GM13976 (cell line): Measurements from ENCODE around the gene KY.

ENCODE experiments used
- DNase-seq: peaks from one replicate; pipeline ENCODE4 v3.0.0; 2012; ENCODE audit warnings: low spot score
- in situ Hi-C: fragments of 300-500 bp; cut with MboI; formaldehyde crosslinking; loops from one replicate; pipeline ENCODE4 v1.12.0; 2022; ENCODE audit warnings: low sequenced_read_pairs, mixed read lengths, inconsistent platforms; ENCODE audit not compliant: unreplicated experiment
- TF ChIP-seq, protein P1 (sequence below): IDR thresholded peaks from 2 replicates; pipeline ENCODE4 v1.5.1; 2012; ENCODE audit warnings: borderline replicate concordance, mild to moderate bottlenecking; ENCODE audit not compliant: insufficient read depth; ENCODE audit errors: extremely low read depth, missing control alignments, control extremely low read depth

The KY gene

GRCh38 chr3:134628884-134629283, 21.9 kb downstream of the KY start:
- no peak for DNase-seq
- TF ChIP-seq, protein P1, sequence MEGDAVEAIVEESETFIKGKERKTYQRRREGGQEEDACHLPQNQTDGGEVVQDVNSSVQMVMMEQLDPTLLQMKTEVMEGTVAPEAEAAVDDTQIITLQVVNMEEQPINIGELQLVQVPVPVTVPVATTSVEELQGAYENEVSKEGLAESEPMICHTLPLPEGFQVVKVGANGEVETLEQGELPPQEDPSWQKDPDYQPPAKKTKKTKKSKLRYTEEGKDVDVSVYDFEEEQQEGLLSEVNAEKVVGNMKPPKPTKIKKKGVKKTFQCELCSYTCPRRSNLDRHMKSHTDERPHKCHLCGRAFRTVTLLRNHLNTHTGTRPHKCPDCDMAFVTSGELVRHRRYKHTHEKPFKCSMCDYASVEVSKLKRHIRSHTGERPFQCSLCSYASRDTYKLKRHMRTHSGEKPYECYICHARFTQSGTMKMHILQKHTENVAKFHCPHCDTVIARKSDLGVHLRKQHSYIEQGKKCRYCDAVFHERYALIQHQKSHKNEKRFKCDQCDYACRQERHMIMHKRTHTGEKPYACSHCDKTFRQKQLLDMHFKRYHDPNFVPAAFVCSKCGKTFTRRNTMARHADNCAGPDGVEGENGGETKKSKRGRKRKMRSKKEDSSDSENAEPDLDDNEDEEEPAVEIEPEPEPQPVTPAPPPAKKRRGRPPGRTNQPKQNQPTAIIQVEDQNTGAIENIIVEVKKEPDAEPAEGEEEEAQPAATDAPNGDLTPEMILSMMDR, result no peak
- in situ Hi-C loops, result no loop called here

GRCh38 chr3:134627831-134628230, 23.0 kb downstream of the KY start:
- DNase-seq, result no peak
- TF ChIP-seq, protein P1, result no peak
- in situ Hi-C loops, result no loop called here

DNA sequence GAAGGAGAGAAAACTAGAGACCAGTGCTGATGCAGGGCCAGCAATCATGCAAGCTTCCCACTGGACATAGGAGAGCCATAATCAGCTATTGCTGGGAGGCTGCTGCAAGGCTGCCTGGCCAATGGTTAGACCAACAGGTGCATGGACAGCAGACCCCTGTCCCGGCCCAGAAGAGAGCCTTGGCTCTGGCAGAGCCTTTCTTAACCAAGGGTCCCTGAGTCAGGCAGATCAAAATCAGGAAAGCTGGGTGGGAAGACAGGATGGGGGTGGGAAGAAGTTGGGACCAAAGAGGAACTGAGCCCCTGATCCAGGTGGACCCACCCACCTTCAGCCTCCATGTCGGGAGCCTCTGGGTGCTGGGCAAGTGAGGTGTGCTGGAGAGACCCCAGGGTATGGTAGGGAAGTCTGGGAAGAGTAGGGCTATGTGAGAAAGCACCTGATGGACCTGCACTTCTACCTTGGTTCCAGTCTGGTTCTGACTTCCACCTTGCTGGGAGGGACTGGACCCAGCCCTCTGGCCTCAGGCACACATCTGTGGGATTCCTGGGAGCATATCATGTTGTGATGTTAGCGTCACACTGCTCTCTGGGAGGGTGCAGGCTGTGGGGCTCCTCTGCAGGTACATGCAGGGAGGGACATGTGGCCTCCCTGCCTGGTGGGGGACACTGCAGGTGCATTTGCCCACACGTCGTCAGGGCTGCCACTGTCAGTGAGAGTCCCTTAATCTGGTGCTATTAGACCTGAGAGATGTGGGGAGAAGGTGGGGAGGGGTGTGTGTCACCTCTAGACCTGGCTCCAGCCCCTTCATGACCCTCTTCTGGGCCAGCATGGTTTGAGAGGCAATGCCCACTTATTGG, 24.7 kb downstream of the KY start:
- TF ChIP-seq, protein P1, result no peak
- no peak for DNase-seq
- in situ Hi-C loops, result no loop called here

DNA sequence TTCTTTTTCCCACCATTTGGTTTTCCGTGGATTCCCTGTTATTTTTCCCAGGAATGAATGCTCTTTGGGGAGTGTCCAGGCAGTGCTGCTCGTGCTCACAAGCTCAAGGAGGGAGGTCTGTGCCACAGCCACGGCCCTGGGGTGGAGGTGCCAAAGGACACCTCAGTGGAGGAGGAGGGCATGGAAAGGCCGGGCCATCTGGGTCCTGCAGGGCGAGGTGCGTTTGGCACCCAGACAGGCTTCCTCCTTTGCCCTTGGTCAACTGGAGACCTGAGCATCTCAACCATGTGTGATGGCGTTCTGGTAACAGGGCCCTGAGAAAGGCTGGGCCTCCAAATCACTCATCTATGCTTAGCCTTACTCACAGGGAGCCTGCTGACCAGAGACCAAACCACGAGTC, 25.4 kb downstream of the KY start:
- in situ Hi-C loops, result no loop called here
- TF ChIP-seq, protein P1, result no peak
- DNase-seq, result no peak

DNA sequence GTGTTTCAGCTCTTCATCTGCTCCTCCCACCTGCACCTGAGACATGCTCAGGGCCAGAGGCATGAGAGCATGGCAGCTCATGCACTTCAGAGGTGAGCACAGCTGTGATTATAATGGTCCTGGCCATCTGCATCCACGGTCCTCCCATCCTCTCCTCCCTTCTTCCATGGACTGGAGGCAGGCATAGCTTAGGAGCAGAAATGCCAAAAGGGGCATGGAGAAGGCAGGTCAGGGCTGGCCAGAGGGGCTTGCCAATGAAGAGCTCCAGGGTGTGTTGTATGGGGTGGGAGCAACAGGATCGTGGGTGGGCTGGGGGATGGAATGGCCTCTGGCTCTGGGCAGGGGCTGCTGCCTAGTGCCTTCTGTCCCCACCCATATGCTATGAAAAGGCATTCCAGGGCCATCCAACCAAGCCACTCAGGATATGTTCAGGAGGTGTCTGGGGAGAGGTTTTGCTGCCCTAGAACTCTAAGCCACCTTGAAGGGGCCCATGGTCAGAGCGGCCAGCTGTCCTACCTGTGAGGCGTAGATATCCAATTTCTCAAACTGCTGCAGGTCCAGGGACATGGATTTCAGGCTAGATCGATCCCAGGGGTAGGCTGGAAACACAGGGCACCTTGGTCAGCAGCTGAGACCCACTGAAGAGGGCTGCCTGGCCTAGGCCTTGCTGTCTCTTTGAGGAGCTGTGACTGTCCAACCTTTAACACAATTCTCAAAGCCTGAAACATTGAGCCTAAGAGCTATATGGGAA, 26.1 kb downstream of the KY start:
- in situ Hi-C loops, result no loop called here
- no peak for DNase-seq
- TF ChIP-seq, protein P1, result no peak

GRCh38 chr3:134623615-134624245, 27.1 kb downstream of the KY start:
- in situ Hi-C loops, result no loop called here
- TF ChIP-seq, protein P1, result no peak
- no peak for DNase-seq
